Activated effector memory CD4-positive, alpha-beta T cell treated with Interleukin-2 at 50 U/mL for 16 hours (primary cell): Measurements from ENCODE around the gene TEX52.
"Not testable (repeated sequence)": the region's sequence is repeated elsewhere in the genome, so short reads cannot be mapped to it uniquely, and the experiment has no call there.

ENCODE experiments used
- DNase-seq: peaks from one replicate; pipeline ENCODE4 v3.0.0-alpha.2; 2020

TEX52 gene

GRCh38 chr12:2863402-2863801, 6.6 kb upstream of the TEX52 start:
- DNase-seq = not testable (repeated sequence)

GRCh38 chr12:2862876-2863275, 6.0 kb upstream of the TEX52 start:
- no peak for DNase-seq

GRCh38 chr12:2860170-2860569, 3.3 kb upstream of the TEX52 start:
- DNase-seq = no peak

GRCh38 chr12:2858944-2859421, 2.1 kb upstream of the TEX52 start:
- no peak for DNase-seq

GRCh38 chr12:2858334-2858733, 1.5 kb upstream of the TEX52 start:
- DNase-seq = no peak

- DNase-seq = no peak
These were observed 737 bp upstream of the TEX52 start for GRCh38 chr12:2857576-2857975.

- no peak for DNase-seq
These were observed 788 bp downstream of the TEX52 start for GRCh38 chr12:2856051-2856450.

GRCh38 chr12:2855546-2855945, 1.3 kb downstream of the TEX52 start:
- DNase-seq = no peak

GRCh38 chr12:2854669-2855453, 2.0 kb downstream of the TEX52 start:
- no peak for DNase-seq

GRCh38 chr12:2853626-2854025, 3.2 kb downstream of the TEX52 start:
- peak; percentile 15 for DNase-seq

- no peak for DNase-seq
These were observed 4.9 kb downstream of the TEX52 start for GRCh38 chr12:2851931-2852330.

GRCh38 chr12:2845280-2845679, 11.6 kb downstream of the TEX52 start:
- no peak for DNase-seq

GRCh38 chr12:2844786-2845185, 12.1 kb downstream of the TEX52 start:
- no peak for DNase-seq

- no peak for DNase-seq
These were observed 13.9 kb downstream of the TEX52 start for GRCh38 chr12:2842948-2843347.

GRCh38 chr12:2841056-2841650, 15.7 kb downstream of the TEX52 start:
- no peak for DNase-seq

GRCh38 chr12:2836574-2836973, 20.3 kb downstream of the TEX52 start:
- no peak for DNase-seq

- DNase-seq = no peak
These were observed 21.0 kb downstream of the TEX52 start for GRCh38 chr12:2835691-2836403.

GRCh38 chr12:2834581-2835491, 22.0 kb downstream of the TEX52 start, which contains the start of gene NRIP2:
Gene NRIP2, minus strand, starts transcription at chr12:2835035. Its CDS starts 52 bp downstream, at chr12:2834983.
- no peak for DNase-seq

GRCh38 chr12:2833810-2834209, 23.0 kb downstream of the TEX52 start:
- DNase-seq = no peak

- no peak for DNase-seq
These were observed 23.5 kb downstream of the TEX52 start for GRCh38 chr12:2833327-2833726.

- no peak for DNase-seq
These were observed 24.2 kb downstream of the TEX52 start for GRCh38 chr12:2832550-2833127.

GRCh38 chr12:2829275-2829674, 27.6 kb downstream of the TEX52 start:
- DNase-seq = no peak
